Activated T-cell treated with anti-CD3 and anti-CD28 coated beads, Interleukin-2, amount 50 U/mL, for 24 hours (primary cell): ENCODE results near the gene ZNF735.
"Not testable (repeated sequence)": the region's sequence is repeated elsewhere in the genome, so short reads cannot be mapped to it uniquely, and the experiment has no call there.

Source experiments
- DNase-seq: peaks from one replicate; pipeline ENCODE4 v3.0.0-alpha.2; 2020
- H3K27ac Mint-ChIP-seq: 2 replicates; pipeline ENCODE4 v1.8.0; 2020; ENCODE audit warnings: mild to moderate bottlenecking, mixed read lengths
- H3K27me3 Mint-ChIP-seq: 2 replicates; pipeline ENCODE4 v1.8.0; 2020; ENCODE audit warnings: mixed read lengths
- H3K36me3 Mint-ChIP-seq: 2 replicates; pipeline ENCODE4 v1.8.0; 2020; ENCODE audit warnings: low read depth, mixed read lengths
- H3K4me1 Mint-ChIP-seq: 2 replicates; pipeline ENCODE4 v1.8.0; 2020; ENCODE audit warnings: low read depth, mixed read lengths
- H3K4me3 Mint-ChIP-seq: 2 replicates; pipeline ENCODE4 v1.8.0; 2020; ENCODE audit warnings: mild to moderate bottlenecking, moderate library complexity, mixed read lengths
- H3K9me3 Mint-ChIP-seq: 2 replicates; pipeline ENCODE4 v1.8.0; 2020; ENCODE audit warnings: mixed read lengths

Gene ZNF735

GRCh38 chr7:64228174-64228573, 21.2 kb downstream of the ZNF735 start, which contains the start of gene ZNF679:
ZNF679 (plus strand) TSS chr7:64228474; CDS start chr7:64249118, 20,644 bp downstream.
- not testable (repeated sequence) for H3K4me3 Mint-ChIP-seq, H3K4me1 Mint-ChIP-seq, H3K27me3 Mint-ChIP-seq

GRCh38 chr7:64266341-64266919, 59.4 kb downstream of the ZNF735 start:
- Mint-ChIP-seq H3K36me3 (peaks cover 6% of the 10 kb centered on the region), H3K4me1 (no peaks in the 10 kb centered on the region), H3K27me3 (no peaks in the 10 kb centered on the region), H3K9me3 (peaks cover 37% of the 10 kb centered on the region), H3K27ac (no peak overlapping the region), H3K4me3 (no peak overlapping the region)
- no peak for DNase-seq

More at GRCh38 chr7:64228174-64228573, 21.2 kb downstream of the ZNF735 start, which contains the start of gene ZNF679:
- not testable (repeated sequence) for H3K36me3 Mint-ChIP-seq, DNase-seq, H3K27ac Mint-ChIP-seq
- peaks cover 55% of the 10 kb centered on the region for H3K9me3 Mint-ChIP-seq
